GM23338 (cell line): ENCODE data around the gene RYR2.

Source experiments
- EZH2 ChIP-seq: fragments of 200-600 bp; sonication (generic); IDR thresholded peaks from one replicate; pipeline ENCODE4 v1.8.0; 2017; ENCODE audit warnings: antibody characterized with exemption, mild to moderate bottlenecking, low read depth; ENCODE audit not compliant: unreplicated experiment
- JUNB ChIP-seq: IDR thresholded peaks from one replicate; pipeline ENCODE4 v1.6.1; 2016; ENCODE audit warnings: antibody characterized with exemption; ENCODE audit not compliant: unreplicated experiment
- POLR2AphosphoS5 ChIP-seq: IDR thresholded peaks from 2 replicates; pipeline ENCODE4 v1.6.1; 2016; ENCODE audit warnings: antibody characterized with exemption, low read depth
- TF ChIP-seq, protein P1 (sequence below), 2 experiments: fragments of 200-600 bp in 1 of 2; sonication (generic) in 1 of 2; conservative IDR thresholded peaks; 2 replicates each; pipeline versions ENCODE4 v1.5.1 to v1.6.1; 2016 to 2017; ENCODE audit warnings: antibody characterized with exemption in 2 of 2, low read depth in 2 of 2, mild to moderate bottlenecking in 2 of 2, moderate library complexity in 1 of 2

DNA sequence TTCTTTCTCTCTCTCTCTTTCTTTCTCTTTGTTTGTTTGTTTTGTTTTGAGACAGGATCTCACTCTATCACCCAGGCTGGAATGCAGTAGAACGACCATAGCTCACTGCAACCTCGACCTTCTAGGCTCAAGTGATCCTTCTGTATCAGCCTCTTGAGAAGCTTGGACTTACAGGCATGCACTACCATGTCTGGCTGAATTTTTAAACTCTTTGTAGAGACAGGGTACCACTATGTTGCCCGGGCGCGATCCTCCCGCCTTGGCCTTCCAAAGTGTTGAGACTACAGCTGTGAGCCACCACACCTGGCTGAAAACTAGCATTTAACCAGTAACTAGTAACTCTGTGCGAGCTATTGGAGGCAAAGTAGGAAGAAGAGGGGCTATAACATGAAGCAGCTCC, 523.3 kb downstream of the RYR2 start:
- TF ChIP-seq, protein P1, sequence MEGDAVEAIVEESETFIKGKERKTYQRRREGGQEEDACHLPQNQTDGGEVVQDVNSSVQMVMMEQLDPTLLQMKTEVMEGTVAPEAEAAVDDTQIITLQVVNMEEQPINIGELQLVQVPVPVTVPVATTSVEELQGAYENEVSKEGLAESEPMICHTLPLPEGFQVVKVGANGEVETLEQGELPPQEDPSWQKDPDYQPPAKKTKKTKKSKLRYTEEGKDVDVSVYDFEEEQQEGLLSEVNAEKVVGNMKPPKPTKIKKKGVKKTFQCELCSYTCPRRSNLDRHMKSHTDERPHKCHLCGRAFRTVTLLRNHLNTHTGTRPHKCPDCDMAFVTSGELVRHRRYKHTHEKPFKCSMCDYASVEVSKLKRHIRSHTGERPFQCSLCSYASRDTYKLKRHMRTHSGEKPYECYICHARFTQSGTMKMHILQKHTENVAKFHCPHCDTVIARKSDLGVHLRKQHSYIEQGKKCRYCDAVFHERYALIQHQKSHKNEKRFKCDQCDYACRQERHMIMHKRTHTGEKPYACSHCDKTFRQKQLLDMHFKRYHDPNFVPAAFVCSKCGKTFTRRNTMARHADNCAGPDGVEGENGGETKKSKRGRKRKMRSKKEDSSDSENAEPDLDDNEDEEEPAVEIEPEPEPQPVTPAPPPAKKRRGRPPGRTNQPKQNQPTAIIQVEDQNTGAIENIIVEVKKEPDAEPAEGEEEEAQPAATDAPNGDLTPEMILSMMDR (conservative IDR thresholded peaks at IDR 0.05; ENCODE audit: low read depth in 2 of 2), result no peak
- TF ChIP-seq EZH2, result no peak
- TF ChIP-seq JUNB, result no peak
- TF ChIP-seq POLR2AphosphoS5, result no peak
